Panc1 (cell line): ENCODE results near the gene CTTNBP2. TPM values are rescaled to one million over a fixed set of nuclear protein-coding genes. Genes with fewer than 3 reads are reported as not detected.

Experiments
- ATAC-seq: fragments of 200-7000 bp; cut with Tn5 transposase; 2 replicates; pipeline ENCODE4 v1.9.1; 2020; ENCODE audit warnings: mild to moderate bottlenecking, moderate library complexity
- BruUV-seq: library from RNA; stranded (reverse); fragments of 400-500 nt; replicated peaks from 2 replicates; lab custom pipeline; 2021; lab: Mats Ljungman, UMichigan
- CTCF ChIA-PET: fragments of 300-600 bp; sonication (Branson Sonifier 250); formaldehyde crosslinking; loops from one replicate; lab custom pipeline; 2022; ENCODE audit warnings: antibody characterized with exemption; lab: Charles Lee
- POLR2A ChIA-PET: fragments of 300-600 bp; sonication (Branson Sonifier 250); formaldehyde crosslinking; loops from one replicate; lab custom pipeline; 2022; ENCODE audit warnings: antibody characterized with exemption; lab: Charles Lee
- DNase-seq: peaks from one replicate; pipeline ENCODE4 v3.0.0-alpha.2; 2010; ENCODE audit warnings: low read depth, low spot score
- H3K27ac ChIP-seq: 2 replicates; pipeline ENCODE4 v1.5.1; 2011; ENCODE audit warnings: mild to moderate bottlenecking, low read length, inconsistent platforms
- H3K27me3 ChIP-seq: fragments of 200-500 bp; sonication (Bioruptor generic); 2 replicates; pipeline ENCODE4 v1.6.0; 2014; ENCODE audit warnings: low read length, inconsistent platforms; ENCODE audit not compliant: control insufficient read depth, insufficient read depth
- H3K36me3 ChIP-seq: fragments of 200-500 bp; sonication (Bioruptor generic); 2 replicates; pipeline ENCODE4 v1.5.1; 2014; ENCODE audit warnings: inconsistent platforms, mild to moderate bottlenecking, low read length, moderate library complexity; ENCODE audit not compliant: control insufficient read depth, insufficient read depth
- H3K4me1 ChIP-seq: 2 replicates; pipeline ENCODE4 v1.5.1; 2011; ENCODE audit warnings: inconsistent platforms, mild to moderate bottlenecking, low read length, moderate library complexity; ENCODE audit not compliant: control insufficient read depth, insufficient read depth
- H3K4me3 ChIP-seq, 2 experiments: 2 replicates each; pipeline ENCODE4 v1.5.1; 2011 to 2012; ENCODE audit warnings: low read depth in 2 of 2, low read length in 2 of 2, mild to moderate bottlenecking in 2 of 2, inconsistent platforms in 1 of 2, moderate library complexity in 1 of 2
- H3K9me3 ChIP-seq: fragments of 200-500 bp; sonication (Bioruptor generic); 2 replicates; pipeline ENCODE4 v1.5.1; 2014; ENCODE audit warnings: low read depth, mild to moderate bottlenecking, inconsistent platforms, low read length, moderate library complexity; ENCODE audit not compliant: control insufficient read depth, insufficient read depth
- CTCF ChIP-seq: fragments of 450-650 bp; IDR thresholded peaks from 2 replicates; pipeline ENCODE4 v1.5.1; 2017; ENCODE audit warnings: mild to moderate bottlenecking
- POLR2AphosphoS5 ChIP-seq: IDR thresholded peaks from 2 replicates; pipeline ENCODE4 v1.6.1; 2012; ENCODE audit warnings: mild to moderate bottlenecking, low read depth, low read length, moderate library complexity
- SIN3A ChIP-seq: IDR thresholded peaks from 2 replicates; pipeline ENCODE4 v1.6.1; 2012; ENCODE audit warnings: low read depth, mild to moderate bottlenecking, low read length, moderate library complexity, borderline replicate concordance; ENCODE audit not compliant: insufficient read depth
- TCF7L2 ChIP-seq: IDR thresholded peaks from 2 replicates; pipeline ENCODE4 v1.6.1; 2011; ENCODE audit warnings: mild to moderate bottlenecking, low read depth, low read length, inconsistent platforms
- in situ Hi-C: cut with HindIII; loops from 2 replicates; pipeline ENCODE4 v1.10.0; 2016; ENCODE audit warnings: low sequenced_read_pairs, low pct_unique_long_range_greater_than_20kb
- intact Hi-C: fragments of 100-400 bp; cut with micrococcal nuclease; formaldehyde crosslinking; loops from one replicate; pipeline ENCODE4 v1.10.0; 2022; ENCODE audit not compliant: unreplicated experiment
- total RNA-seq: library from RNA; stranded (reverse); gene quantifications from one replicate; pipeline ENCODE4 v1.2.1, GENCODE V29; 2021; ENCODE audit not compliant: unreplicated experiment
- TF ChIP-seq, protein P1 (sequence below), 2 experiments: IDR thresholded peaks; 2 replicates each; pipeline ENCODE4 v1.6.1; 2011 to 2012; ENCODE audit warnings: low read depth in 2 of 2, control low read depth in 1 of 2, low read length in 1 of 2, mild to moderate bottlenecking in 1 of 2, moderate library complexity in 1 of 2; ENCODE audit not compliant: insufficient read depth in 1 of 2

CTTNBP2 gene
- total RNA-seq, 1 experiment from 2014 or later, result 1.0 TPM

- no TSS peak for BruUV-seq
- Histone ChIP-seq H3K4me3 (no peak overlapping the region), H3K9me3 (no peaks in the 10 kb centered on the region), H3K27ac (no peak overlapping the region), H3K27me3 (no peaks in the 10 kb centered on the region; the same call in 1 of the 2 replicates), H3K4me1 (no peaks in the 10 kb centered on the region), H3K36me3 (no peaks in the 10 kb centered on the region)
- no peak for TF ChIP-seq POLR2AphosphoS5
- no peak for TF ChIP-seq TCF7L2
- no peak for TF ChIP-seq CTCF
- TF ChIP-seq SIN3A, result no peak
- TF ChIP-seq, protein P1, sequence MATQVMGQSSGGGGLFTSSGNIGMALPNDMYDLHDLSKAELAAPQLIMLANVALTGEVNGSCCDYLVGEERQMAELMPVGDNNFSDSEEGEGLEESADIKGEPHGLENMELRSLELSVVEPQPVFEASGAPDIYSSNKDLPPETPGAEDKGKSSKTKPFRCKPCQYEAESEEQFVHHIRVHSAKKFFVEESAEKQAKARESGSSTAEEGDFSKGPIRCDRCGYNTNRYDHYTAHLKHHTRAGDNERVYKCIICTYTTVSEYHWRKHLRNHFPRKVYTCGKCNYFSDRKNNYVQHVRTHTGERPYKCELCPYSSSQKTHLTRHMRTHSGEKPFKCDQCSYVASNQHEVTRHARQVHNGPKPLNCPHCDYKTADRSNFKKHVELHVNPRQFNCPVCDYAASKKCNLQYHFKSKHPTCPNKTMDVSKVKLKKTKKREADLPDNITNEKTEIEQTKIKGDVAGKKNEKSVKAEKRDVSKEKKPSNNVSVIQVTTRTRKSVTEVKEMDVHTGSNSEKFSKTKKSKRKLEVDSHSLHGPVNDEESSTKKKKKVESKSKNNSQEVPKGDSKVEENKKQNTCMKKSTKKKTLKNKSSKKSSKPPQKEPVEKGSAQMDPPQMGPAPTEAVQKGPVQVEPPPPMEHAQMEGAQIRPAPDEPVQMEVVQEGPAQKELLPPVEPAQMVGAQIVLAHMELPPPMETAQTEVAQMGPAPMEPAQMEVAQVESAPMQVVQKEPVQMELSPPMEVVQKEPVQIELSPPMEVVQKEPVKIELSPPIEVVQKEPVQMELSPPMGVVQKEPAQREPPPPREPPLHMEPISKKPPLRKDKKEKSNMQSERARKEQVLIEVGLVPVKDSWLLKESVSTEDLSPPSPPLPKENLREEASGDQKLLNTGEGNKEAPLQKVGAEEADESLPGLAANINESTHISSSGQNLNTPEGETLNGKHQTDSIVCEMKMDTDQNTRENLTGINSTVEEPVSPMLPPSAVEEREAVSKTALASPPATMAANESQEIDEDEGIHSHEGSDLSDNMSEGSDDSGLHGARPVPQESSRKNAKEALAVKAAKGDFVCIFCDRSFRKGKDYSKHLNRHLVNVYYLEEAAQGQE (IDR thresholded peaks at IDR 0.05; ENCODE audit: insufficient read depth in 1 of 2, low read depth in 2 of 2, low read length in 1 of 2), result no peak
- ChIA-PET CTCF (interaction anchor here (0.7 kb wide), 1 partner anchor 437 kb away, joined by 3 read pairs; no protein-coding TSS in a partner anchor), POLR2A (no interaction called here)
- intact Hi-C loops (no loop called here), in situ Hi-C loops (no loop called here)
- DNase-seq, result no peak
- no peak for ATAC-seq
These were observed 106.3 kb downstream of the CTTNBP2 start for GRCh38 chr7:117766913-117767312.

- BruUV-seq, result no TSS peak
- no peaks in the 10 kb centered on the region for H3K4me1 ChIP-seq
- no peak overlapping the region for H3K4me3 ChIP-seq
- intact Hi-C loops (no loop called here), in situ Hi-C loops (no loop called here)
- ChIA-PET POLR2A (no interaction called here), CTCF (no interaction called here)
- TF ChIP-seq SIN3A, result no peak
- TF ChIP-seq, protein P1 (IDR thresholded peaks at IDR 0.05; ENCODE audit: insufficient read depth in 1 of 2, low read depth in 2 of 2, low read length in 1 of 2), result no peak
- TF ChIP-seq POLR2AphosphoS5, result no peak
- TF ChIP-seq CTCF, result no peak
- no peak for TF ChIP-seq TCF7L2
- H3K27ac ChIP-seq, result no peak overlapping the region
- no peak for DNase-seq
- H3K9me3 ChIP-seq, result no peaks in the 10 kb centered on the region
- no peak for ATAC-seq
- no peaks in the 10 kb centered on the region; the same call in 1 of the 2 replicates for H3K27me3 ChIP-seq
- H3K36me3 ChIP-seq, result no peaks in the 10 kb centered on the region
These were observed 109.2 kb downstream of the CTTNBP2 start for GRCh38 chr7:117764031-117764430.
